Fibroblast of villous mesenchyme (primary cell): ENCODE measurements around the gene TCF3. TPM values are rescaled to one million over a fixed set of nuclear protein-coding genes. Genes with fewer than 3 reads are reported as not detected.

Source experiments
- DNase-seq: peaks from one replicate; pipeline ENCODE4 v3.0.0-alpha.2; 2010; ENCODE audit warnings: low read depth
- H3K4me3 ChIP-seq: 2 replicates; pipeline ENCODE4 v1.5.1; 2011; ENCODE audit warnings: low read depth, mild to moderate bottlenecking, low read length
- total RNA-seq: library from RNA; depleted of rRNA; stranded (reverse); fragments of >200 nt; gene quantifications from 2 replicates; pipeline ENCODE4 v1.2.3, GENCODE V29; 2012
- TF ChIP-seq, protein P1 (sequence below): IDR thresholded peaks from 2 replicates; pipeline ENCODE4 v1.5.1; 2012; ENCODE audit warnings: low read depth, mild to moderate bottlenecking, low read length; ENCODE audit not compliant: insufficient read depth

TCF3 gene
- total RNA-seq, 1 donor, result 57.0 TPM

DNA sequence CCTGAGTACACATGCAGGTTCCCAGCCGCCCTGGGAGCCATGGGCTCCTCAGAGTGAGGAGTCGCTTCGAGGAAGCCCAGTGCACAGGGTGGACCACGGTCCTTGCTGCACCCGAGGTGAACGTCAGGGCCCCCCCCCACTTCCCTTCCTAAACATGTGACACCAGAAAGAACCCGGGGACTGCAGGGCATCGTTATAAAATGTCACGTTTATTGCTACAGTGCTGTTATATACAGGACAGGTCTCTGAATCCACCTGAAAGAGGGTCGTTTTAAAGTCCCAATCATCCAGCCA lies 43.4 kb downstream of the TCF3 start:
- TF ChIP-seq, protein P1, sequence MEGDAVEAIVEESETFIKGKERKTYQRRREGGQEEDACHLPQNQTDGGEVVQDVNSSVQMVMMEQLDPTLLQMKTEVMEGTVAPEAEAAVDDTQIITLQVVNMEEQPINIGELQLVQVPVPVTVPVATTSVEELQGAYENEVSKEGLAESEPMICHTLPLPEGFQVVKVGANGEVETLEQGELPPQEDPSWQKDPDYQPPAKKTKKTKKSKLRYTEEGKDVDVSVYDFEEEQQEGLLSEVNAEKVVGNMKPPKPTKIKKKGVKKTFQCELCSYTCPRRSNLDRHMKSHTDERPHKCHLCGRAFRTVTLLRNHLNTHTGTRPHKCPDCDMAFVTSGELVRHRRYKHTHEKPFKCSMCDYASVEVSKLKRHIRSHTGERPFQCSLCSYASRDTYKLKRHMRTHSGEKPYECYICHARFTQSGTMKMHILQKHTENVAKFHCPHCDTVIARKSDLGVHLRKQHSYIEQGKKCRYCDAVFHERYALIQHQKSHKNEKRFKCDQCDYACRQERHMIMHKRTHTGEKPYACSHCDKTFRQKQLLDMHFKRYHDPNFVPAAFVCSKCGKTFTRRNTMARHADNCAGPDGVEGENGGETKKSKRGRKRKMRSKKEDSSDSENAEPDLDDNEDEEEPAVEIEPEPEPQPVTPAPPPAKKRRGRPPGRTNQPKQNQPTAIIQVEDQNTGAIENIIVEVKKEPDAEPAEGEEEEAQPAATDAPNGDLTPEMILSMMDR, result no peak
- no peak for DNase-seq
- no peak overlapping the region for H3K4me3 ChIP-seq

DNA sequence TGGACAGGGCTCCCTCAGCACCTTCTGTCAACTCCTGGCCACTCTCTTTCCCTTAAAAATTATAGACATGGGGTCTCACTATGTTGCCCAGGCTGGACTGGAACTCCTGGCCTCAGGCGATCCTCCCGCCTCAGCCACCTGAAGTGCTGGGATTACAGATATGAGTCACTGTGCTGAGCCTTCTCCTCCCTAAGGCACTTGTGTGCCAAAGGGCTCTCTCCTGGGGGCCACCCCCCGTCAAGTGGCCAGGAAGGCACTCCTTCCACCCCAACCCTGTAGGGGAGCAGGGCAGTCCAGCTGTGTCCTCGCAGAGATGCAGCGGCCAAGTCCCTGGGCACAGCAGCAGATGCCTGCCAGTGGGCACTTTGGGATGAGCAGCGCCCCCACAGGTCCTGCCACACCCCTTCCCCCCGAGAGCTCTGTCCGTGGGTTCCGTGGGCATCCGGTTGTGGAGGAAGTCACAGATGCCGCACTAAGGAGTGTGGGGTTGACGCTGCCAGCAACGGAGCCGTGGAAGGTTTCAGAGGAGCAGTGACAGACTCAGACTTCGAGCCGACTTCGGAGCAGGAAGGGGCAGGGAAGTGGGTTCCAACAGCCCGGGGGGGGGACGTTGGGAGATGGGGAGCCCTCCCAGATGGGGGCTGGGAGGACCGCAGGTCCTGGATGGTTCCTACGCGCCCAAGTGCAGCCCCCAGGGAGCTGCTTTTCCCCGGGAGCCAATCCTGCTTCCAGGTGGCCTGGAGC lies 43.9 kb downstream of the TCF3 start:
- H3K4me3 ChIP-seq, result no peak overlapping the region
- no peak for DNase-seq
- TF ChIP-seq, protein P1, result no peak

DNA sequence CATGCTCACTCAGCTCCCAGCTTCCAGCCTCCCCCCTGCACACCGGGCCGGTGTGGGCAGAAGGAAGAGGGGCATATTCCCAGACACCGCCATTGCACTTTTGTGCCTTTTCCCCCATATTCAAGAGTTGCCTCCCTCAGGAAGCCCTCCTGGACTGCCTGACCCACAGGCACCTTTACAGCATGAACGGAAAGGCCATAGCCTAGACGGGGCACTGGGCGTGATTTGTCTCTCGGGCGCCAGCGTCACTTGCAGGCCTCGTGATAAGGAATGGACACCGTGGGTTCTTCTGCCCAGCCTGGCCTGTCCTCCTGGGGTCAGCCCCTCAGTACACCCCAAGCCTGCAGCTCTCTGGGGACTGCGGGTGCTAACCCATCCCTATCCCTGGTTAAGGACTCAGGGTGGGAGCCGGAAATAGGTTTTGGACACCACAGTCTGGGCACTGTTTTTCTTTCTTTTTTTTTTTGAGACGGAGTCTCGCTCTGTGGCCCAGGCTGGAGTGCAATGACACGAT lies 46.2 kb downstream of the TCF3 start:
- DNase-seq, result no peak
- TF ChIP-seq, protein P1, result no peak
- peak overlapping the region; percentile 93 for H3K4me3 ChIP-seq

DNA sequence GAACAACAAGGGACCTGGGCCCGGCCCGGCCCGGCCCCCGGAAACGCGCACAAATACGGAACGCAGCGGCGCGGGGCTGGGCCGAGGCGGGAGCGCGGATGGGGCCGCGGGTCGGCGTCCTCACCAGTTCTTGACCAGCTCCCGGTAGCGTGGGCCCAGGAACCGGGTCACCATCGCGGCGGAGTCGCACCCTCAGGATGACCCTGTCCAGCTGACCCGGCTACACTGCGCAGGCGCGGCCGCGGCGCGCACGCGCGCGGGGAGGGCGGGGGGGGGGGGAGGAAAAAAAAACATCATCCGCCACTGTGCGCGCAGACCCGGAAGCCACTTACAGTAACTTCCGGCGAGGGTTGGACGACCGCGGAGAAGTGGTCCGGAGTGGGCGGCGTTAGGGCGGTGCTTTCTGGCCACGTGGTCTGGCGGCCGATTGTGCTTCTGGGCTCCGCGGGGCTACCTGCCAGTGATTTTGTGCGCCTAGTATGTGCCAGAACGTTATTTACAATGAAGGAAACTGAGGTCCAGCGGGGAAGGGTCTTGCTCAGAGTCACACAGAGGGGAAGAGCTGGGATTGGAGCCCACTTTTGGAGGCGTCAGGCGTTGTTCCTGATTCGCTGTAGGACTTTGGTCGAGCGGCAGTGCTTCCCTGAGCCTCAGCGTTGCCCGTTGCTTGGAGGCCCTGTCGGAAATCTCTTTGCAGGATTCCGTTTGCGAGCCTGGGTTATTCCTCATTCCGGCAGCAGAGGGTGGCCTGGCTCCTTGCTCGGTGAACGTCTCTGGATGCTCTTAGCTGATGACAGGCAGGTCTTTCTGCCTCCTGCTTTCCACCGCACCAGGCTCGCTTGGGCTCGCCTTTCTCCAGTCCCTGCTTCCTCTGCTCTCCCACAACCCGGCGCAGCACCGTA lies 46.9 kb downstream of the TCF3 start, which contains the start of gene UQCR11:
Gene UQCR11 (minus strand): TSS at position 227 of the 902 bp plus-strand sequence. CDS start 53 bp downstream, at position 174.
- peak within 1 kb of the TSS; percentile 93 for H3K4me3 ChIP-seq
- DNase-seq, result peak; percentile 97
- TF ChIP-seq, protein P1, result peak; percentile 63

DNA sequence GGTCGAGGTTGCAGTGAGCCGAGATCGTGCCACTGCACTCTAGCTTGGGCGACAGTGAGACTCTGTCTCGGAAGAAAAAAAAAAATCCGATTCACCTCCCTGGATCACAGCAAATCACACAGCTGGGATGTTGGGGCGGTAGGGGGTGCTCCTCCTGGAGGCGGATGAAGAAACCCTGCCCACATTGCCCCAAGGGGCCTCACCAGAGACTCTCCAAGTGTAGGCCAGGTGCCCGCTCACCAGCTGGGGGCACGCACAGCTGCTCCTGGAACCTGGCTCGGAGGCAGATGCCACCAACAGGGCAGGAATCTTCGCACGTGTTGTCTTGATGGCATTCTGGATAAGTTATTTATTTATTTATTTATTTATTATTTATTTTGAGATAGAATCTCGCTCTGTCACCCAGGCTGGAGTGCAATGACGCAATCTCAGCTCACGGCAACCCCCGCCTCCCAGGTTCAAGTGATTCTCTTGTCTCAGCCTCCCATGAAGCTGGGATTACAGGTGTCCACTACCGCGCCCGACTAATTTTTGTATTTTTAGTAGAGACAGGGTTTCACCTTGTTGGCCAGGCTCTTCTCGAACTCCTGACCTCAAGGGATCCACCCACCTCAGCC lies 50.2 kb downstream of the TCF3 start:
- TF ChIP-seq, protein P1, result no peak
- no peak overlapping the region for H3K4me3 ChIP-seq
- DNase-seq, result no peak

DNA sequence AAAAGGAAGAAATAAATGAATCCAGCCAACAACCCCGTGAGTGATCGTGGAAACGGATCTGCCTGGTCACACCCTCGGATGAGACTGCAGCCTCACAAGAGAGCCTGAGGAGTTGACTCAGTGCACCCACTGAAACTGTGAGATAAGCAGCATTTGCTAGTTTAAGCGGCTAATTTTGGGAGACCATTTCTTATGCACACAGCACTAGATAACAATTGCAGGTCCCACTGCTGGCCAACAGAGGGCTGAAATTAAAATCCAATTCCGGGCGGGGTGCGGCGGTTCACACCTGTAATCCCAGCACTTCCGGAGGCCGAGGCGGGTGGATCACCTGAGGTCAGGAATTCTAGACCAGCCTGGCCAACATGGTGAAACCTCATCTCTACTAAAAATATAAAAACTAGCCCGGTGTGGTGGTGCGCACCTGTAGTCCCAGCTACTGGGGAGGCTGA lies 50.8 kb downstream of the TCF3 start:
- TF ChIP-seq, protein P1, result no peak
- H3K4me3 ChIP-seq, result no peak overlapping the region
- DNase-seq, result no peak
